ENCODE data around the gene TYW1B.
"Not testable (repeated sequence)": the region's sequence is repeated elsewhere in the genome, so short reads cannot be mapped to it uniquely, and the experiment has no call there.

TYW1B gene

GRCh38 chr7:72643708-72644107 lies 184.3 kb downstream of the TYW1B start:
- not testable (repeated sequence) for H3K4me3 ChIP-seq (ENCODE audit: low read depth, low read length)

DNA sequence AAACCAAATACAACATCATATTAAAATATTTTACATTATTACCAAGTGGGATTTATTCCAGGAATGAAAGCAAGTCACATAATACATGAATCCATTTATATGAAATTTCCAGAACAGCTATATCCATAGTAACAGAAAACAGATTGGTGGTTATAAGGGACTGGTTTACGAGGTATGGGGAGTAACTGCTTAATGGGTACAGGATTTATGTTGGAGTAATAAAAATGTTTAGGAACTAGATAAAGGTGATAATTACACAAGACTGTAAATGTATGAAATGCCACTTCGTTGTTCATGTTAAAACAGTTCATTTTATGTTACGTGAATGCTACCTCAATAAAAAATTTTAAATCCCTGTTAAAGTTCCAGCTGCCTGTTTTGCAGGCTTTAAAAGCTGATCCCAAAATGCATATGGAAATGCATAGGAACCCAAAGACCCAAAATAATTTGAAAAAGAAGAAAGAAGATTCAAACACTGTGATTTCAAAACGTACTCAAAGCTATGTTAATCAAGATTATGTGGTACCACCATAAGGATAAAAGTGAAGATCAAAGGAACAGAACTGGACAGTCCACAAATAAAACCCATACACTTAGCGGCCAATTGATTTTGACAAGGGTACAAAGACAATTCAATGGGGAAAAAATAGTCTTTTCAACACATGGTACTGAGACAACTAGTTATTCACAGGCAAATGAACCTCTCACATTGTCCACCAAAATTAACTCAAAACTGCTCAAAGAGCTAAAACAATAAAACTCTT lies 186.3 kb downstream of the TYW1B start:
- DNase-seq (ENCODE audit: low read depth); H3K4me3 ChIP-seq (ENCODE audit: low read depth, low read length): not testable (repeated sequence)

More at GRCh38 chr7:72643708-72644107, 184.3 kb downstream of the TYW1B start:
- not testable (repeated sequence) for DNase-seq (ENCODE audit: low read depth)

DNA sequence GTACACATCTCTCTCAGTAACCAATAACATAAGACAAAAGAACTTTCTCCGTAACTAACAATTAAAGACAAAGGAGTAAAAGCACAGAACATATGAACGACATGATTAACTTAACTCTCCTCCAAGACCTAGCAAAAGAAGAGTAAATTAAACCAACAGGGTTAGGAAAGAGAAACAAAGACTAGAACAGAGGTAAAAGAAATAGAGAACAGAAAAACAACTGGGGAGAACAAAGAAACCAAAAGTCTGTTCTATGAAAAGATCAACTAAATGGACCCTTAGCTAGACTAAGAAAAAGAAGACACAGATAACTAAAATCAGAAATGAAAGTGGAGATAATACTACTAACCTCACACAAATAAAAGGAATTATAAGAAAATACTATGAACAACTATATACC lies 187.3 kb downstream of the TYW1B start:
- not testable (repeated sequence) for H3K4me3 ChIP-seq (ENCODE audit: low read depth, low read length)

GRCh38 chr7:72635273-72635908 lies 192.6 kb downstream of the TYW1B start:
- not testable (repeated sequence) for DNase-seq (ENCODE audit: low read depth); H3K4me3 ChIP-seq (ENCODE audit: low read depth, low read length)

More for the DNA sequence above, 187.3 kb downstream of the TYW1B start:
- not testable (repeated sequence) for DNase-seq (ENCODE audit: low read depth)

DNA sequence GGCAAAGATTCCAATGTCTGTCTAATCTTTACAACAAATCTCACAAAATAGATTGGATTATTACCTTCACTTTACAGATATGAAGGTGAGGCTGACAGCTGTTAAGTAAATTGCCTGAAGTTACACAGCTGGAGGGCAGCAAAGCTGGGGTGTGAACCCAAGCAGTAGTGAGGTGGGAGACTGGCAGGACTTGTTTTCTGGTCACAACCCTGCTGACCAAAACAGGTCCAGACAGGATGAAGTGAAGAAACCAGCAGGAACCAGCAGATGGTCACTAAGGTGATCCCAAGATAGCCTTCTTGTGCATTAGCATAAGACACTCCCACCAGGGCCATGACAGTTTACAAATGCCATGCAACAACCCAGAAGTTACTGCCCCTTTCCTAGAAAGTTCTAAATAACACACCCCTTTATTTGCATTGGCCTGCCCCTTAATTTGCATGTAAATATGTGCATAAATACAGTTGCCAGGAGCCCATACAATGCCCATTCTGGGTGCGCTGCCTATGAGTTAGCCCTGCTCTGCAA lies 195.2 kb downstream of the TYW1B start:
- not testable (repeated sequence) for DNase-seq (ENCODE audit: low read depth); H3K4me3 ChIP-seq (ENCODE audit: low read depth, low read length)

- not testable (repeated sequence) for H3K4me3 ChIP-seq (ENCODE audit: low read depth, low read length); DNase-seq (ENCODE audit: low read depth)
These were observed 199.6 kb downstream of the TYW1B start for GRCh38 chr7:72628375-72628774.

DNA sequence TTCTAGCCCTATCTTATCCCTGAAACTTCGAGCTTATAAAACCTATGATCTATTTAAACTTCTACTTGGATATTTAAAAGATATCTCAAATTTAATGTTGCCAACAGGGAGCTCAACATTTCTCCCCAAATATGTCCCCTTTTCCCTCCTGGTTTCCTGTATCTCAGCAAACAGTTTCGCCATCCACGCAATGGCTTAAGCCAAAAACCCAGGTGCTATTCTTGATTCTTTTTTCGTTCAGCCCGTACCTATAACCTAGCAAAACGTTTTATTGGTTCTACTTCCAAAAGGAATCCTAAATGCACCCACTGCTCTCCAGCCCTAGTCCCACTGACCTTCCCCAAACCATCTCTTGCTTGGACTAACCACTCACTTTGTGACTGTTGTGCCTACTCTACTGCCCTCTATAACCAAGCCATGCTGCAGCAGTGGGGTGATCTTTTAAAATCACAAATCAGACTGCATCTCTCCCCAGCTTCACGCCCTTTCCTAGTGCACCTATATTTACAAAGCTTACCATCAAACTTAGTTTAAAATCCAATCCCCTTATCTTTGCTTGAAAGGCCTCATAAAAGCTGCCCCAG lies 201.5 kb downstream of the TYW1B start:
- H3K4me3 ChIP-seq (ENCODE audit: low read depth, low read length); DNase-seq (ENCODE audit: low read depth): not testable (repeated sequence)

GRCh38 chr7:72625721-72626423 lies 202.1 kb downstream of the TYW1B start:
- H3K4me3 ChIP-seq (ENCODE audit: low read depth, low read length); DNase-seq (ENCODE audit: low read depth): not testable (repeated sequence)

- no peak for DNase-seq (ENCODE audit: low read depth)
- H3K4me3 ChIP-seq (ENCODE audit: low read depth, low read length) = no peak overlapping the region
These were observed 205.5 kb downstream of the TYW1B start for GRCh38 chr7:72622532-72622931.

DNA sequence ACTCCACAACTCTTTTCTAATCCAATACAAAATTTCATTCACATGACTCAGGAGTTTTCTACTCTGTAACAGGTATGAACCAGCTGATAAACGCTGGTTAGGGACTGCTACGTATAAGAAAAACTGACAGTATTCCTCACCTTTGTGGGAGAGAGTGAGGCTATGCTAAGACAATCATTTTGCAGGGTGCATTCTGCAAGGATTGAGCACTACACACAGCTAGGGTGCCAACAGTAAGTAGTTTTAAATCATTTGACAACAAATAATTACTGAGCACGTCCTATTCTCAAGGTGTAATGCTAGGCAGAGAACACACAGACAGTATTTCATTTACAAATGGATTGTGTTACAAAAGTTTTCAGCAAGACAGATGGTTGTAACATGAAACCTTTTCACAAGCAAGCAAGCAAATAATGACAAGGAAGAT lies 206.2 kb downstream of the TYW1B start:
- DNase-seq (ENCODE audit: low read depth); H3K4me3 ChIP-seq (ENCODE audit: low read depth, low read length): not testable (repeated sequence)

DNA sequence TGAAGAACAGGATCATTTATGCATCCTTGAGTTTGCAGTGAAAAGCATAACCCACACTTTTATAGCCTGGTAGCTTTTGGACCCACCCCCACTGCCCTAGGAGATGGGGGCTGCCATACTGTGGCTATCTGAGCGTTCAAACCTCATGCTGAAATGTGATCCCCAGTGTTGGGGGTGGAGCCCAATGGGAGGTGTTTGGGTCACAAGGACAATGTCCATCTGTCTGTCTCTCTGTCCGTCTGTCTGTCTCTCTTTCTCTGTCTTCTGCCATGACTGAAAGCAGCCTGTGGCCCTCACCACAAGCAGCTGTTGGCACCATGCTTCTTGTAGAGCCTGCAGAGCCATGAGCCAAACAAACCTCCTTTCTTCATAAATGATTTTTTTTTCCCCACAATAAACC lies 207.1 kb downstream of the TYW1B start:
- not testable (repeated sequence) for H3K4me3 ChIP-seq (ENCODE audit: low read depth, low read length); DNase-seq (ENCODE audit: low read depth)

- not testable (repeated sequence) for H3K4me3 ChIP-seq (ENCODE audit: low read depth, low read length)
- peak; percentile 7 for DNase-seq (ENCODE audit: low read depth)
These were observed 209.4 kb downstream of the TYW1B start for GRCh38 chr7:72618435-72619180.

- not testable (repeated sequence) for DNase-seq (ENCODE audit: low read depth); H3K4me3 ChIP-seq (ENCODE audit: low read depth, low read length)
These were observed 218.2 kb downstream of the TYW1B start for GRCh38 chr7:72609761-72610160.

- not testable (repeated sequence) for DNase-seq (ENCODE audit: low read depth); H3K4me3 ChIP-seq (ENCODE audit: low read depth, low read length)
These were observed 220.0 kb downstream of the TYW1B start for GRCh38 chr7:72607988-72608387.

DNA sequence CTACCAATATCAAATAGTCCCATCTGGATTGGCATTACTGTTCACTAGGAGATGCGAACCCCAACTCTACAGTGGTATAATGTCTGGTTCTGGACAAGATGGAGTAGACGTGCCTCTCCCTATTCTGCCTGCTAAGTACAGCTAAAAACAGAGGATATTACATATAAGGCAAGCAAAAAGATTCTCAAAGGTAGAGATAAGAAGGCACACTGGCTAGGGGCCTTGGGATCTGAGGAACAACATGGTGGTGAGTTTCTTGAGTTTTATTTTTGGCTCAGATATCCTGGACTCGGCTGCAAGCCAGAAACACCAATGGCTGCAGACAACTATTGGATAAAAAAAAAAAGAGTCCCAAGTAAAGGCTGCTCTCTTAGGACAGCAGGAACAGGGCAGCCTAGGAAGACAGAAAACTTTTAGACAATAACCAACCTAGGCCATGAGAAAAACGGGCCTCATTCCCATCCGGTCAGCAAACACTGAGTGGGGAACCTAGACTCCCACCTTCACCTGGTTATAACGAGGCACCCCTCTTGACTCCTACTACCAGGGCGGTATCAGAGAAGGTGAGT lies 222.1 kb downstream of the TYW1B start:
- H3K4me3 ChIP-seq (ENCODE audit: low read depth, low read length); DNase-seq (ENCODE audit: low read depth): not testable (repeated sequence)

DNA sequence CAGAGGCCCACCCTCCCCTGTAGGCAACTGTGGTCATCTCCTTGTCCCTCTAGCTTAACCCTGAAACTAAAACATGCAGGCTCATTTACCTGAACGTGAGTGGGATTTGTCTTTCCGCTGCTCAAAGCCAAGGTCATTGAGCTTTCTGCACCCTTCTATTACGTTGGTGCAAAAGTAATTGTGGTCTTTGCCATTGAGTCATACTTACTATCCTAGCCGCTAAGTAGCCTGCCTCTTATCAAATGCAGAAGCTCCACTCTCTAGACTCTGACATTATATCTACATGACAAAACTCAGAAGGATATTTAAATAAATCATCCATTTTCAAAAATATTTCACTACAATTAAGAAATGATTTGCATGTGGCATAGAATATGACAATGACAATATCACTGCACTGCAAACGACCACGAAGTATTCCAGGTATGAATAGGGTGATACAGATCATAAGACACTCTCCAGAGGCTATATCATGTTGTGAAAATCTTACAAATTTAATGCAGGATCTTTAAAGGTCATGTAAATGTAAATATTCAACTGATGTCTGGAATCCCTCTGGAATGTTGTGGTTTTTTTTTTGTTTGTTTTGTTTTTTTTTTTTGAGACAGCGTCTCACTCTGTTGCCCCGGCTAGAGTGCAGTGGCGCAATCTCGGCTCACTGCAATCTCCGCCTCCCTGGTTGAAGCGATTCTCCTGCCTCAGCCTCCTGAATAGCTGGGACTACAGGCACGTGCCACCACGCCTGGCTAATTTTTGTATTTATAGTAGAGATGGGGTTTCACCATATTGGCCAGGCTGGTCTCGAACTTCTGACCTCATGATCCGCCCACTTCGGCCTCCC lies 223.0 kb downstream of the TYW1B start:
- DNase-seq (ENCODE audit: low read depth); H3K4me3 ChIP-seq (ENCODE audit: low read depth, low read length): not testable (repeated sequence)

GRCh38 chr7:72603476-72603875 lies 224.5 kb downstream of the TYW1B start:
- not testable (repeated sequence) for H3K4me3 ChIP-seq (ENCODE audit: low read depth, low read length); DNase-seq (ENCODE audit: low read depth)

- H3K4me3 ChIP-seq (ENCODE audit: low read depth, low read length) = no peak overlapping the region
- no peak for DNase-seq (ENCODE audit: low read depth)
These were observed 224.9 kb downstream of the TYW1B start for GRCh38 chr7:72603073-72603472.

All from skeletal muscle cell (primary cell).